ENCODE data around the gene GPR31.
A peak's percentile ranks its signal among the peaks of the same experiment; 100 is the strongest.

GPR31 gene

GRCh38 chr6:167127785-167128531, 29.8 kb downstream of the GPR31 start:
- no peaks in the 10 kb centered on the region for H3K79me1 ChIP-seq (ENCODE audit: low read depth, low read length)
- H3K4me1 ChIP-seq (ENCODE audit: control insufficient read depth in 2 of 2, insufficient read depth in 1 of 2, low read depth in 1 of 2, low read length in 2 of 2) = no peaks in the 10 kb centered on the region
- no CpG with 5 or more reads among the region's 14 CpGs for WGBS, 2 donors (ENCODE audit: extremely low coverage in 2 of 2, insufficient read length in 2 of 2, insufficient replicate concordance in 1 of 2)
- H4K91ac ChIP-seq (ENCODE audit: low read depth, low read length, poor library complexity) = no peak overlapping the region
- no peak overlapping the region for H3K23ac ChIP-seq (ENCODE audit: low read depth, low read length, poor library complexity)
- no peak overlapping the region for H3K4ac ChIP-seq (ENCODE audit: low read length)
- no peak for DNase-seq (ENCODE audit: low spot score)
- H3K9me3 ChIP-seq (replicated peaks in 1 of 2; ENCODE audit: control insufficient read depth in 2 of 2, insufficient read depth in 1 of 2, low read depth in 1 of 2, low read length in 2 of 2) = no peaks in the 10 kb centered on the region
- no peak overlapping the region for H3K14ac ChIP-seq (ENCODE audit: low read length)
- H2AK5ac ChIP-seq (ENCODE audit: low read depth, low read length) = no peak overlapping the region
- H4K8ac ChIP-seq (ENCODE audit: low read depth, low read length) = no peak overlapping the region
- H3K27me3 ChIP-seq (ENCODE audit: control insufficient read depth in 3 of 3, insufficient read depth in 3 of 3, low read depth in 1 of 3, low read length in 3 of 3) = peaks cover 0 to 2% (median 0%) of the 10 kb centered on the region in 3 experiments
- H2BK5ac ChIP-seq (ENCODE audit: low read length) = no peak overlapping the region
- no peak overlapping the region for H3K27ac ChIP-seq (replicated peaks; ENCODE audit: low read length)
- no peak overlapping the region for H3K9ac ChIP-seq (ENCODE audit: low read depth, low read length, poor library complexity)
- no peak overlapping the region for H2AFZ ChIP-seq (ENCODE audit: low read length)
- H3K4me3 ChIP-seq (ENCODE audit: low read length in 2 of 2) = no peak overlapping the region
- no peak overlapping the region for H3K18ac ChIP-seq (ENCODE audit: low read length)
- no peak overlapping the region for H2BK12ac ChIP-seq (ENCODE audit: low read length)
- no peaks in the 10 kb centered on the region for H3K36me3 ChIP-seq (replicated peaks in 1 of 2; ENCODE audit: control insufficient read depth in 2 of 2, insufficient read depth in 2 of 2, low read length in 2 of 2)
- H2BK15ac ChIP-seq (ENCODE audit: low read length) = no peak overlapping the region
- H3K4me2 ChIP-seq (ENCODE audit: insufficient read depth, low read length, poor library complexity, severe bottlenecking) = no peak overlapping the region
- H2BK120ac ChIP-seq (ENCODE audit: low read depth, low read length) = no peak overlapping the region

- Histone ChIP-seq H2AK5ac (ENCODE audit: low read depth, low read length) (no peak overlapping the region), H3K27me3 (ENCODE audit: control insufficient read depth in 3 of 3, insufficient read depth in 3 of 3, low read depth in 1 of 3, low read length in 3 of 3) (peaks cover 0 to 2% (median 0%) of the 10 kb centered on the region in 3 experiments), H3K4me3 (ENCODE audit: low read length in 2 of 2) (no peak overlapping the region), H2BK120ac (ENCODE audit: low read depth, low read length) (no peak overlapping the region), H3K27ac (replicated peaks; ENCODE audit: low read length) (no peak overlapping the region), H2BK5ac (ENCODE audit: low read length) (no peak overlapping the region), H3K4ac (ENCODE audit: low read length) (no peak overlapping the region), H2BK15ac (ENCODE audit: low read length) (no peak overlapping the region), H4K91ac (ENCODE audit: low read depth, low read length, poor library complexity) (no peak overlapping the region), H4K8ac (ENCODE audit: low read depth, low read length) (no peak overlapping the region), H3K79me1 (ENCODE audit: low read depth, low read length) (no peaks in the 10 kb centered on the region), H3K36me3 (replicated peaks in 1 of 2; ENCODE audit: control insufficient read depth in 2 of 2, insufficient read depth in 2 of 2, low read length in 2 of 2) (no peaks in the 10 kb centered on the region), H3K9me3 (replicated peaks in 1 of 2; ENCODE audit: control insufficient read depth in 2 of 2, insufficient read depth in 1 of 2, low read depth in 1 of 2, low read length in 2 of 2) (no peaks in the 10 kb centered on the region), H2BK12ac (ENCODE audit: low read length) (no peak overlapping the region), H3K14ac (ENCODE audit: low read length) (no peak overlapping the region), H3K18ac (ENCODE audit: low read length) (no peak overlapping the region), H3K9ac (ENCODE audit: low read depth, low read length, poor library complexity) (no peak overlapping the region), H3K23ac (ENCODE audit: low read depth, low read length, poor library complexity) (no peak overlapping the region), H2AFZ (ENCODE audit: low read length) (no peak overlapping the region), H3K4me2 (ENCODE audit: insufficient read depth, low read length, poor library complexity, severe bottlenecking) (no peak overlapping the region), H3K4me1 (ENCODE audit: control insufficient read depth in 2 of 2, insufficient read depth in 1 of 2, low read depth in 1 of 2, low read length in 2 of 2) (peaks cover 0 to 3% of the 10 kb centered on the region in 2 donors)
- no CpG with 5 or more reads among the region's 3 CpGs for WGBS, 2 donors (ENCODE audit: extremely low coverage in 2 of 2, insufficient read length in 2 of 2, insufficient replicate concordance in 1 of 2)
- DNase-seq (ENCODE audit: low spot score) = no peak
Measured at GRCh38 chr6:167125855-167126349, 31.9 kb downstream of the GPR31 start.

- Histone ChIP-seq H4K91ac (ENCODE audit: low read depth, low read length, poor library complexity) (no peak overlapping the region), H3K4ac (ENCODE audit: low read length) (no peak overlapping the region)
- no CpG with 5 or more reads among the region's 4 CpGs for WGBS, 2 donors (ENCODE audit: extremely low coverage in 2 of 2, insufficient read length in 2 of 2, insufficient replicate concordance in 1 of 2)
Measured at GRCh38 chr6:167125410-167125809, 32.4 kb downstream of the GPR31 start.

GRCh38 chr6:167124753-167125152, 33.0 kb downstream of the GPR31 start:
- Histone ChIP-seq H2BK15ac (ENCODE audit: low read length) (no peak overlapping the region), H3K9me3 (replicated peaks in 1 of 2; ENCODE audit: control insufficient read depth in 2 of 2, insufficient read depth in 1 of 2, low read depth in 1 of 2, low read length in 2 of 2) (no peaks in the 10 kb centered on the region), H3K4me1 (ENCODE audit: control insufficient read depth in 2 of 2, insufficient read depth in 1 of 2, low read depth in 1 of 2, low read length in 2 of 2) (peaks cover 0 to 3% of the 10 kb centered on the region in 2 donors), H2BK12ac (ENCODE audit: low read length) (no peak overlapping the region), H3K27me3 (ENCODE audit: control insufficient read depth in 3 of 3, insufficient read depth in 3 of 3, low read depth in 1 of 3, low read length in 3 of 3) (peaks cover 0 to 2% (median 0%) of the 10 kb centered on the region in 3 experiments), H2BK5ac (ENCODE audit: low read length) (no peak overlapping the region), H3K9ac (ENCODE audit: low read depth, low read length, poor library complexity) (no peak overlapping the region), H3K23ac (ENCODE audit: low read depth, low read length, poor library complexity) (no peak overlapping the region), H3K4me2 (ENCODE audit: insufficient read depth, low read length, poor library complexity, severe bottlenecking) (no peak overlapping the region), H2AFZ (ENCODE audit: low read length) (no peak overlapping the region), H3K14ac (ENCODE audit: low read length) (no peak overlapping the region), H4K8ac (ENCODE audit: low read depth, low read length) (no peak overlapping the region), H3K18ac (ENCODE audit: low read length) (no peak overlapping the region), H3K4ac (ENCODE audit: low read length) (no peak overlapping the region), H2BK120ac (ENCODE audit: low read depth, low read length) (no peak overlapping the region), H3K4me3 (ENCODE audit: low read length in 2 of 2) (no peak overlapping the region), H3K79me1 (ENCODE audit: low read depth, low read length) (no peaks in the 10 kb centered on the region), H3K27ac (replicated peaks; ENCODE audit: low read length) (no peak overlapping the region), H4K91ac (ENCODE audit: low read depth, low read length, poor library complexity) (no peak overlapping the region), H3K36me3 (replicated peaks in 1 of 2; ENCODE audit: control insufficient read depth in 2 of 2, insufficient read depth in 2 of 2, low read length in 2 of 2) (no peaks in the 10 kb centered on the region), H2AK5ac (ENCODE audit: low read depth, low read length) (no peak overlapping the region)
- no peak for DNase-seq (ENCODE audit: low spot score)
- WGBS, 2 donors (ENCODE audit: extremely low coverage in 2 of 2, insufficient read length in 2 of 2, insufficient replicate concordance in 1 of 2) = no CpG with 5 or more reads among the region's 5 CpGs

More at GRCh38 chr6:167125410-167125809, 32.4 kb downstream of the GPR31 start:
- Histone ChIP-seq H3K36me3 (replicated peaks in 1 of 2; ENCODE audit: control insufficient read depth in 2 of 2, insufficient read depth in 2 of 2, low read length in 2 of 2) (no peaks in the 10 kb centered on the region), H3K79me1 (ENCODE audit: low read depth, low read length) (no peaks in the 10 kb centered on the region), H3K14ac (ENCODE audit: low read length) (no peak overlapping the region), H3K27ac (replicated peaks; ENCODE audit: low read length) (no peak overlapping the region), H3K18ac (ENCODE audit: low read length) (peak overlapping the region; percentile 29), H3K9ac (ENCODE audit: low read depth, low read length, poor library complexity) (no peak overlapping the region), H2AFZ (ENCODE audit: low read length) (no peak overlapping the region), H2BK12ac (ENCODE audit: low read length) (no peak overlapping the region), H4K8ac (ENCODE audit: low read depth, low read length) (no peak overlapping the region), H3K4me2 (ENCODE audit: insufficient read depth, low read length, poor library complexity, severe bottlenecking) (no peak overlapping the region), H3K23ac (ENCODE audit: low read depth, low read length, poor library complexity) (no peak overlapping the region), H2BK5ac (ENCODE audit: low read length) (no peak overlapping the region), H3K27me3 (ENCODE audit: control insufficient read depth in 3 of 3, insufficient read depth in 3 of 3, low read depth in 1 of 3, low read length in 3 of 3) (peaks cover 0 to 2% (median 0%) of the 10 kb centered on the region in 3 experiments), H3K4me3 (ENCODE audit: low read length in 2 of 2) (no peak overlapping the region), H2BK15ac (ENCODE audit: low read length) (no peak overlapping the region), H2AK5ac (ENCODE audit: low read depth, low read length) (no peak overlapping the region), H3K9me3 (replicated peaks in 1 of 2; ENCODE audit: control insufficient read depth in 2 of 2, insufficient read depth in 1 of 2, low read depth in 1 of 2, low read length in 2 of 2) (no peaks in the 10 kb centered on the region), H2BK120ac (ENCODE audit: low read depth, low read length) (no peak overlapping the region), H3K4me1 (ENCODE audit: control insufficient read depth in 2 of 2, insufficient read depth in 1 of 2, low read depth in 1 of 2, low read length in 2 of 2) (peaks cover 0 to 3% of the 10 kb centered on the region in 2 donors)
- no peak for DNase-seq (ENCODE audit: low spot score)
